Bronchial epithelial cell (primary cell): ENCODE measurements around the gene TBXA2R. TPM values are rescaled to one million over a fixed set of nuclear protein-coding genes. Genes with fewer than 3 reads are reported as not detected.

ENCODE experiments used
- DNase-seq: peaks from one replicate; pipeline ENCODE4 v3.0.0-alpha.2; 2010; ENCODE audit warnings: low read depth
- FAIRE-seq: peaks from 2 replicates; lab custom pipeline; 2011; peaks lifted over from hg19 to GRCh38; lab: Jason Lieb, UNC
- H3K27me3 ChIP-seq: 2 replicates; pipeline ENCODE4 v1.5.1; 2011; ENCODE audit warnings: low read length; ENCODE audit not compliant: control insufficient read depth, insufficient read depth
- H3K36me3 ChIP-seq: 2 replicates; pipeline ENCODE4 v1.5.1; 2011; ENCODE audit warnings: low read length; ENCODE audit not compliant: control insufficient read depth, insufficient read depth
- H3K4me3 ChIP-seq: 2 replicates; pipeline ENCODE4 v1.5.1; 2011; ENCODE audit warnings: mild to moderate bottlenecking, low read depth, low read length, control low read depth
- total RNA-seq: library from RNA; depleted of rRNA; stranded (reverse); fragments of >200 nt; gene quantifications from 2 replicates; pipeline ENCODE4 v1.2.1, GENCODE V29; 2014
- TF ChIP-seq, protein P1 (sequence below): IDR thresholded peaks from 2 replicates; pipeline ENCODE4 v1.5.1; 2011; ENCODE audit warnings: mild to moderate bottlenecking, moderate library complexity, low read length, control low read depth, inconsistent platforms; ENCODE audit not compliant: insufficient read depth, severe bottlenecking

The TBXA2R gene
- total RNA-seq, 1 donor from 2014 or later = not detected

DNA sequence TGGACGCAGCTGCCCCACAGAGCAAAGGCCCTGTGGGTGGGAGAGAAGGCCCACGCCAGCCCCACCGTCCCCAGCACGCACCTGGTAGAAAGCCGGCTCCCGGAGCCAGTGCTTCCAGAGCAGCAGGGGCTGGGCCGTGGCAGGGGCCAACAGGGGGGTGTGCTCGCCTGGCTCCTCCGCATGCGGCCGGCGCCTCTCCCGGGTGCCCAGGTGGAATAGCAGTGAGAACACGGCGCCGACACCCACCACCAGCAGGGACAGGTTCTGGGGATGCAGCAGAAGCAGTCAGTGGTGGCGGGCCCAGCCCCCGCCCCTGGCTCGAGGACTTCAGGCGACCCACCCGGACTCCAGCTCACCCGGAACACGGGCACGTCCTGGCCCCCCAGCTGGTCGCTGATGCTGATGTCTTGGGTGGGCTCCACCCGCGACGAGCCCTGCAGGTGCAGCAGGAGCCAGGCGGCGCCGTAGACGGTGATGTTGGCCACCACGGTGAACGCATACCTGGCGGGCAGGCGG, 58.9 kb downstream of the TBXA2R start:
- TF ChIP-seq, protein P1, sequence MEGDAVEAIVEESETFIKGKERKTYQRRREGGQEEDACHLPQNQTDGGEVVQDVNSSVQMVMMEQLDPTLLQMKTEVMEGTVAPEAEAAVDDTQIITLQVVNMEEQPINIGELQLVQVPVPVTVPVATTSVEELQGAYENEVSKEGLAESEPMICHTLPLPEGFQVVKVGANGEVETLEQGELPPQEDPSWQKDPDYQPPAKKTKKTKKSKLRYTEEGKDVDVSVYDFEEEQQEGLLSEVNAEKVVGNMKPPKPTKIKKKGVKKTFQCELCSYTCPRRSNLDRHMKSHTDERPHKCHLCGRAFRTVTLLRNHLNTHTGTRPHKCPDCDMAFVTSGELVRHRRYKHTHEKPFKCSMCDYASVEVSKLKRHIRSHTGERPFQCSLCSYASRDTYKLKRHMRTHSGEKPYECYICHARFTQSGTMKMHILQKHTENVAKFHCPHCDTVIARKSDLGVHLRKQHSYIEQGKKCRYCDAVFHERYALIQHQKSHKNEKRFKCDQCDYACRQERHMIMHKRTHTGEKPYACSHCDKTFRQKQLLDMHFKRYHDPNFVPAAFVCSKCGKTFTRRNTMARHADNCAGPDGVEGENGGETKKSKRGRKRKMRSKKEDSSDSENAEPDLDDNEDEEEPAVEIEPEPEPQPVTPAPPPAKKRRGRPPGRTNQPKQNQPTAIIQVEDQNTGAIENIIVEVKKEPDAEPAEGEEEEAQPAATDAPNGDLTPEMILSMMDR = no peak
- no peak for FAIRE-seq
- no peak for DNase-seq
- no peak overlapping the region for H3K4me3 ChIP-seq
- H3K36me3 ChIP-seq = peaks cover 23% of the 10 kb centered on the region
- H3K27me3 ChIP-seq = no peaks in the 10 kb centered on the region

DNA sequence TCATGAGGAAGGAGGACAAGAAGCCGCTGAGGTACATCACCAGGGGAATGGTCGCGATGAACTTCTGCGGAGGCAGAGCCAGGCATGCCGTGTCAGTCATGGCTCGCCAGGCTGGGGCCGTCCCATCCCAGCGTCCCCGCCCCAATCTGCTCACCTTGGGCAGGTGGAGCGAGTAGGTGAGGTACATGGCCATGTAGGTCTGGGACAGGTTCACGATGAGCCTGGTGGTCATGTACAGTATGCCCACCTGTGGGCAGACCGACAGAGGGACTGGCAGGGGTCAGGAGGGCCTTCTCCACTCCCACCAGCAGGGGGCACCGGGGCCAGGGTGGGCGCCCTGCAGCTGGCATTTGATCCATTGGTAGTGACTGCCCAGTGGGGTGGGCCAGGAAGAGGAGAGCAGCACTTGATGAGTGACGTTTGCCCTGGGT, 59.4 kb downstream of the TBXA2R start:
- Histone ChIP-seq H3K4me3 (no peak overlapping the region), H3K27me3 (no peaks in the 10 kb centered on the region), H3K36me3 (peaks cover 23% of the 10 kb centered on the region)
- FAIRE-seq = no peak
- no peak for DNase-seq
- TF ChIP-seq, protein P1 = peak; percentile 64

DNA sequence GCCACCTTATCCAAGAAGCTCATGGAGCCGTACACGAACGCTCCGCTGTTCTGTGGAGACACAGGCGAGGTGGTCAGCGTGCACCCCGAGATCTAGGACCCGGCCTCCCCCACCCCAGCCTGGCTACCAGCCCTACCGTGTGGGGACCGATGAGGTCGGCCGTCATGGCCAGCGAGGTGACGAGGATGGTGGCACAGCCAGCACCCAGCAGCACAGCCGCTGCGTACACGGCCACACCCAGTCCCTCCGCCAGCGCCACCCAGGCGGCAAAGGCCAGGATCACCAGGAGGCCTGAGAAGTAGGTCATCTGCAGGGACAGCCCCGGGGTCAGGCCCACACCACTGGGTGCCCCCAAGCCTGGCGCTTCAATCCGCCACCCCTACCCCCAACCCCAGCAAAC, 60.6 kb downstream of the TBXA2R start:
- TF ChIP-seq, protein P1 = no peak
- Histone ChIP-seq H3K36me3 (peaks cover 23% of the 10 kb centered on the region), H3K4me3 (no peak overlapping the region), H3K27me3 (no peaks in the 10 kb centered on the region)
- DNase-seq = no peak
- no peak for FAIRE-seq

DNA sequence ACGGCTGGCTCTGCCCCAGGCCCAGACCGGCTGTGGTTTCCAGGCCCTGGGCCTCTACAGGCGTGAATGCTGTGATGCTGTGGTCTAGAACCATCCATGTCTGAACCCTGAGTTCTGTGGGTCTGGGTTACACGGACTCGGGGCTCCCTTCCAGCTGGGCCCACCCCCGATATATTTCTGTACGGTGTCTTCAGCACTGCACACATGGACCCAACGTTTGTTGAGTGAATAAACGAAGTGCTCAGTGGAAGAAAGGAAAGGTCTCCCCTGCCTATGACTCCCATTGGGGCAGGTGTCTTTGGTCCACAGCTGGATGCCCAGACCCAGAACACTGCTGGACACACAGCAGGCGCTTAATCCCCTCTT, 61.0 kb downstream of the TBXA2R start:
- H3K27me3 ChIP-seq = no peaks in the 10 kb centered on the region
- TF ChIP-seq, protein P1 = no peak
- no peak overlapping the region for H3K4me3 ChIP-seq
- DNase-seq (no peak), FAIRE-seq (no peak)
- H3K36me3 ChIP-seq = peaks cover 19% of the 10 kb centered on the region

DNA sequence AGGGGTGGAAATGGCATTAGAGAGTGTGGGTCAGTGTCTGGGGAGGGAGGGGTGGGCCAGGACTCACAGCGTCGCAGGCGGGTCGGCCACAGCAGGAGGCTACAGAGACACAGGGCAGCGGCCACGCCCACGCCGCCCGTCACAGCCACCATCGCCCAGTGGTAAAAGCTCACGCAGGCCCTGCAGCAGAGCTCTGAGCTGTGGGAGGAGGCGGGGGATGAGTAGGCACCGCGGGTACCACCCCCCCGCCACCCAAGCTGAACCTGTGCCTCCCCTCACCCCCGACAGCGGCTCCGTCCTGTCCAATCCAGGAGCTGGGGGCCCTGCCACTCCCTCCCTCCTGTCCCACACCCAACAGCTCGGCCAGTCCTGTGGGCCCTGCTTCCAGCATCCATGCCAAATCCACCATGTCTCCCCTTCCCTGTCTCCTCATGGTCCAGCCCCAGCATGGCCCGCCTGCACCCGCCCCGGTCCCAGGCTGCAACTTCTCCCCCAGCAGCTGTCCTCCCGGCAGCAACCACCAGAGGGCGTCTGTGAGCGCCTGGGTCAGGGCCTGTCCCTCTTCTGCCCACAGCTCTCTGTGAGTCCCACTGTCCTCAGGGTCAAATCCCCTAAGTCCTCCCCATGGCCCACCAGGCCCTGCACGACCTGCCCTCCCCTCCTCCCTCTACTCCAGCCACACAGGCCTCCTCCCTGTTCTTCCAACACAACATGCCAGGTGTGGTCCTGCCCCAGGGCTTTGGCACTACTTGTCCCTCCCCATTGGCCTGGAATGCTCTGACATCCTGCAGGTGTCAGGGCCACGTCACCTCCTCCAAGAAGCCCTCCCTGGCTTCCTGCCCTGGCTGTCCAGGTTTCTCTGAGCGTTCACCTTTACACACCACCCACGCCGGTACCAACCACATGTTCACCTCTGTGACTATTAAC, 61.7 kb downstream of the TBXA2R start:
- FAIRE-seq (no peak), DNase-seq (peak; percentile 42)
- Histone ChIP-seq H3K4me3 (no peak overlapping the region), H3K36me3 (peaks cover 19% of the 10 kb centered on the region), H3K27me3 (no peaks in the 10 kb centered on the region)
- TF ChIP-seq, protein P1 = peak; percentile 95

Other genes with a start within 250 kb of the TBXA2R start
- gene NFIC, start 240.3 kb downstream of the TBXA2R start, total RNA-seq = 17.6 and 22.0 TPM in 2 replicates
- gene SMIM24, start 126.3 kb downstream of the TBXA2R start, total RNA-seq = not detected in 2 replicates
- gene SMIM44, start 123.4 kb downstream of the TBXA2R start, total RNA-seq = not detected in 2 replicates
- 17.1 and 20.1 TPM in 2 replicates for gene DOHH, start 106.2 kb downstream of the TBXA2R start, total RNA-seq
- 22.7 and 25.5 TPM in 2 replicates for gene FZR1, start 100.6 kb downstream of the TBXA2R start, total RNA-seq
- not detected in 2 replicates for gene TEKTIP1, start 67.7 kb downstream of the TBXA2R start, total RNA-seq
- 46.3 and 59.1 TPM in 2 replicates for gene MFSD12, start 49.3 kb downstream of the TBXA2R start, total RNA-seq
- 37.4 and 48.3 TPM in 2 replicates for gene HMG20B, start 33.9 kb downstream of the TBXA2R start, total RNA-seq
- gene GIPC3, start 21.4 kb downstream of the TBXA2R start, total RNA-seq = not detected in 2 replicates
- gene CACTIN, start 19.9 kb upstream of the TBXA2R start, total RNA-seq = 30.2 and 30.3 TPM in 2 replicates
- 6.3 and 6.9 TPM in 2 replicates for gene PIP5K1C, start 93.6 kb upstream of the TBXA2R start, total RNA-seq
- 2.1 and 5.0 TPM in 2 replicates for gene TJP3, start 101.5 kb upstream of the TBXA2R start, total RNA-seq
- gene APBA3, start 154.8 kb upstream of the TBXA2R start, total RNA-seq = 11.3 and 17.8 TPM in 2 replicates
- 84.8 and 87.3 TPM in 2 replicates for gene MRPL54, start 155.8 kb upstream of the TBXA2R start, total RNA-seq
- not detected in 2 replicates for gene RAX2, start 165.4 kb upstream of the TBXA2R start, total RNA-seq
- not detected in 2 replicates for gene MATK, start 179.5 kb upstream of the TBXA2R start, total RNA-seq